ENCODE measurements around the gene NSD1.
"Not testable (repeated sequence)": the region's sequence is repeated elsewhere in the genome, so short reads cannot be mapped to it uniquely, and the experiment has no call there.

Gene NSD1

GRCh38 chr5:177334781-177335700 lies 201.5 kb downstream of the NSD1 start:
- no peak overlapping the region for H3K27ac Mint-ChIP-seq
- peaks cover 20% of the 10 kb centered on the region for H3K36me3 Mint-ChIP-seq
- peaks cover 20% of the 10 kb centered on the region for H3K4me1 Mint-ChIP-seq

DNA sequence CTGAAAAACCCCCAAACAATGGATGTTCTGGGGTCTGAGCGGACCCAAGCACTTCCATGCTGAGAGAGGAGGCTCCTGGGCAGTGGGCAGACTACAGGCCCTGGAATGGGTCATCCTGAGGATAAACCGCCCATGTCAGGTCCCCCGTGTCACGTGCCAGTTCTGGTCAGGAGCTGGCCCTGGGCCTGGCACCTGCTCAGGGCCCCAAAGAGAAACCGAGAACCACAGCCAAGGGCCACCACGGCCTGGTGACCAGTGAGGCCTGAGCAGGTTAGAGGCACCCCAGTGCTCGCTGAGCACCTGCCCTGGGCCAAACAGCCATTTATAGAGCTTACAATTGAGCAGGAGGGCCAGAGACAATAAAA lies 202.1 kb downstream of the NSD1 start:
- Mint-ChIP-seq H3K36me3 (peaks cover 20% of the 10 kb centered on the region), H3K4me1 (peaks cover 16% of the 10 kb centered on the region), H3K27me3 (no peaks in the 10 kb centered on the region), H3K27ac (no peak overlapping the region), H3K4me3 (no peak overlapping the region), H3K9me3 (no peaks in the 10 kb centered on the region)

More at GRCh38 chr5:177334781-177335700, 201.5 kb downstream of the NSD1 start:
- H3K9me3 Mint-ChIP-seq: no peaks in the 10 kb centered on the region
- no peak overlapping the region for H3K4me3 Mint-ChIP-seq
- no peaks in the 10 kb centered on the region for H3K27me3 Mint-ChIP-seq

GRCh38 chr5:177336112-177336511 lies 202.5 kb downstream of the NSD1 start:
- Mint-ChIP-seq H3K36me3 (peaks cover 20% of the 10 kb centered on the region), H3K4me3 (no peak overlapping the region)

GRCh38 chr5:177336603-177337494 lies 203.3 kb downstream of the NSD1 start:
- Mint-ChIP-seq H3K36me3 (peaks cover 23% of the 10 kb centered on the region), H3K9me3 (no peaks in the 10 kb centered on the region)

More at GRCh38 chr5:177336112-177336511, 202.5 kb downstream of the NSD1 start:
- no peak overlapping the region for H3K27ac Mint-ChIP-seq
- H3K27me3 Mint-ChIP-seq: no peaks in the 10 kb centered on the region
- H3K9me3 Mint-ChIP-seq: no peaks in the 10 kb centered on the region
- peaks cover 15% of the 10 kb centered on the region for H3K4me1 Mint-ChIP-seq

GRCh38 chr5:177338251-177339106 lies 204.9 kb downstream of the NSD1 start:
- H3K27ac Mint-ChIP-seq: no peak overlapping the region
- H3K4me3 Mint-ChIP-seq: no peak overlapping the region
- no peaks in the 10 kb centered on the region for H3K9me3 Mint-ChIP-seq
- no peaks in the 10 kb centered on the region for H3K27me3 Mint-ChIP-seq
- H3K36me3 Mint-ChIP-seq: peaks cover 24% of the 10 kb centered on the region
- peaks cover 25% of the 10 kb centered on the region for H3K4me1 Mint-ChIP-seq

More at GRCh38 chr5:177336603-177337494, 203.3 kb downstream of the NSD1 start:
- no peak overlapping the region for H3K27ac Mint-ChIP-seq
- peaks cover 23% of the 10 kb centered on the region for H3K4me1 Mint-ChIP-seq
- H3K27me3 Mint-ChIP-seq: no peaks in the 10 kb centered on the region
- H3K4me3 Mint-ChIP-seq: no peak overlapping the region

DNA sequence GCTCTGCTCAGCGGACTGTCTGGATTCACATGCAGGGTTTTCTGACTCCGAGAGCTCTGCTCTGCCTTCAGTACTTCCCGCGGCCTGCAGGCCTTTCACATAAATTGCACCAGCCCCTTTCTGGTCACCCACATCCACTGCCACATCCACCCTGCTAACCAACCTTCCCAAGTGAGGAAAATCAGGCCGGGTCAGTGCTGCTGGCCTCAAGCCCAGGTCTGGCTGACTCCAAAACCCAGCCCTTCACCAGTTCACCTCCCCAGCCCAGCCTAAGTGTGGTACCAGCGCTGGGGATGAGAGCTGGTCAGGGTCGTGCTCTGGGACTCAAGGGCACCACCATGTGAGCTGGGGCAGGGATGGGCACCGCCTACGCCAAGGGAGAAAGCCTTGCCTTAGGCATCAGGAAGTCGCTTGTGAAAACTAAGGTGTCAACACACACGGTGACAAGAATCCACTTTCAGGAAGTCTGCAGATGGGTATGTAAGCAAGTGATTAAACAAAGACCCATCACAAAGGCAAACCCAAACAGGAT lies 205.6 kb downstream of the NSD1 start:
- no peak overlapping the region for H3K4me3 Mint-ChIP-seq

GRCh38 chr5:177343000-177343399 lies 209.4 kb downstream of the NSD1 start:
- not testable (repeated sequence) for H3K27me3 Mint-ChIP-seq, H3K4me3 Mint-ChIP-seq, H3K9me3 Mint-ChIP-seq, H3K27ac Mint-ChIP-seq
- peaks cover 48% of the 10 kb centered on the region for H3K4me1 Mint-ChIP-seq
- peaks cover 13% of the 10 kb centered on the region for H3K36me3 Mint-ChIP-seq

More for the DNA sequence above, 205.6 kb downstream of the NSD1 start:
- H3K4me1 Mint-ChIP-seq: peaks cover 28% of the 10 kb centered on the region
- H3K9me3 Mint-ChIP-seq: no peaks in the 10 kb centered on the region
- no peak overlapping the region for H3K27ac Mint-ChIP-seq
- H3K27me3 Mint-ChIP-seq: no peaks in the 10 kb centered on the region
- H3K36me3 Mint-ChIP-seq: peaks cover 22% of the 10 kb centered on the region

DNA sequence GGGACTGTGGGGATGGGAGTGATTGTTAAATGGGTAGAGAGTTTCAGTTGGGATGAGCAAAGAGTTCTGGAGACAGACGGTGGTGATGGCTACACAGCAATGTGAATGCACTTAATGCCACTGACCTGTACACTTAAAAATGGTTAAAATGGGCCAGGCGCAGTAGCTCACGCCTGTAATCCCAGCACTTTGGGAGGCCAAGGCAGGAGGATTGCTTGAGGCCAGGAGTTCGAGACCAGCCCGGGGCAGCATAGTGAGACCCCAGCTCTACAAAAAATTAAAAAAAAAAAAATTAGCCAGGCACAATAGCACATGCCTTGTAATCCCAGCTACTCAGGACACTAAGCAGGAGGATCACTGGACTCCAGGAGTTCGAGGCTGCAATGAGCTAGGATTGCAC lies 210.2 kb downstream of the NSD1 start:
- Mint-ChIP-seq H3K4me1 (peaks cover 47% of the 10 kb centered on the region), H3K9me3 (no peaks in the 10 kb centered on the region), H3K27me3 (no peaks in the 10 kb centered on the region), H3K4me3 (no peak overlapping the region), H3K36me3 (peaks cover 13% of the 10 kb centered on the region), H3K27ac (no peak overlapping the region)

GRCh38 chr5:177344891-177345290 lies 211.3 kb downstream of the NSD1 start:
- no peak overlapping the region for H3K27ac Mint-ChIP-seq
- peaks cover 46% of the 10 kb centered on the region for H3K4me1 Mint-ChIP-seq
- H3K36me3 Mint-ChIP-seq: peaks cover 10% of the 10 kb centered on the region
- H3K27me3 Mint-ChIP-seq: no peaks in the 10 kb centered on the region
- H3K9me3 Mint-ChIP-seq: no peaks in the 10 kb centered on the region
- H3K4me3 Mint-ChIP-seq: no peak overlapping the region

DNA sequence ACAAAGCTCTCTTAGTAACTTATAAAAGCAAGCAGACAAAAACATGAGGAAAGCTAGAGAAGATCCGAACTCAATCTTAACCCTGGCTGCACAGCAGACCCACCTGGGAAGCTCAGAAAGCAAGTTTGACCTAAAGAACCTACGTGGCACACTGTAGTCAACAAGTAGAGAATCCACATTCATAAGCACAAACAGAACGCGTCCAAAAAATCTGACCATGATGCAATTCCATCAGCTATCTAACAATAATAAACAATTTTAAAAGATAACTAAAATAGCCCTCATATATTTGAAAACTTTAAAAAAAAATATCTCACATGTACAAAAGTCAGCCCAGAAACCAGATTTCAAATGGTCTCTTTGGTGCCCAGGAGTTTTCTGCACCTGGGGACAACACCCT lies 213.2 kb downstream of the NSD1 start:
- Mint-ChIP-seq H3K4me3 (peak overlapping the region; percentile 23), H3K27ac (no peak overlapping the region), H3K9me3 (no peaks in the 10 kb centered on the region), H3K36me3 (peaks cover 6% of the 10 kb centered on the region), H3K4me1 (peaks cover 48% of the 10 kb centered on the region), H3K27me3 (no peaks in the 10 kb centered on the region)

GRCh38 chr5:177347699-177348098 lies 214.1 kb downstream of the NSD1 start:
- Mint-ChIP-seq H3K9me3 (no peaks in the 10 kb centered on the region), H3K27me3 (no peaks in the 10 kb centered on the region), H3K4me3 (peak overlapping the region; percentile 39), H3K36me3 (peaks cover 6% of the 10 kb centered on the region), H3K4me1 (peaks cover 50% of the 10 kb centered on the region), H3K27ac (peak overlapping the region; percentile 17)

- Mint-ChIP-seq H3K27me3 (no peaks in the 10 kb centered on the region), H3K9me3 (no peaks in the 10 kb centered on the region), H3K27ac (peak overlapping the region; percentile 78), H3K4me3 (peak overlapping the region; percentile 99), H3K4me1 (peaks cover 48% of the 10 kb centered on the region), H3K36me3 (peaks cover 3% of the 10 kb centered on the region)
Measured at GRCh38 chr5:177349362-177349647, 215.7 kb downstream of the NSD1 start.

GRCh38 chr5:177349762-177350161 lies 216.2 kb downstream of the NSD1 start:
- H3K27me3 Mint-ChIP-seq: no peaks in the 10 kb centered on the region
- peak overlapping the region; percentile 99 for H3K4me3 Mint-ChIP-seq
- H3K9me3 Mint-ChIP-seq: no peaks in the 10 kb centered on the region
- peak overlapping the region; percentile 78 for H3K27ac Mint-ChIP-seq
- H3K4me1 Mint-ChIP-seq: peaks cover 52% of the 10 kb centered on the region
- H3K36me3 Mint-ChIP-seq: peaks cover 3% of the 10 kb centered on the region

All from activated naive CD4-positive, alpha-beta T cell treated with anti-CD3 and anti-CD28 coated beads, Interleukin-2, amount 50 U/mL, for 24 hours (primary cell).